Vagina (tissue), 2 donors: Measurements from ENCODE around the gene ADAT3.
"Not testable (repeated sequence)": the region's sequence is repeated elsewhere in the genome, so short reads cannot be mapped to it uniquely, and the experiment has no call there.

ENCODE experiments used
- POLR2A ChIP-seq, 2 donors: fragments of 450-650 bp; IDR thresholded peaks; one replicate each; pipeline ENCODE4 v1.6.1; 2017; ENCODE audit warnings: antibody characterized with exemption in 2 of 2, mild to moderate bottlenecking in 2 of 2, moderate library complexity in 2 of 2
- POLR2AphosphoS5 ChIP-seq, 2 donors: sonication (generic); formaldehyde crosslinking; IDR thresholded peaks; one replicate each; pipeline ENCODE4 v1.9.0; 2017; ENCODE audit warnings: antibody characterized with exemption in 2 of 2, mild to moderate bottlenecking in 2 of 2, low read depth in 1 of 2; ENCODE audit not compliant: insufficient read depth in 1 of 2
- TF ChIP-seq, protein P1 (sequence below), 3 experiments: fragments of 450-650 bp in 2 of 3; fragments of 200-600 bp in 1 of 3; sonication (generic) in 1 of 3; IDR thresholded peaks; one replicate each; pipeline ENCODE4 v1.5.1; 2017 to 2019; ENCODE audit warnings: antibody characterized with exemption in 3 of 3, mild to moderate bottlenecking in 2 of 3, moderate library complexity in 2 of 3

DNA sequence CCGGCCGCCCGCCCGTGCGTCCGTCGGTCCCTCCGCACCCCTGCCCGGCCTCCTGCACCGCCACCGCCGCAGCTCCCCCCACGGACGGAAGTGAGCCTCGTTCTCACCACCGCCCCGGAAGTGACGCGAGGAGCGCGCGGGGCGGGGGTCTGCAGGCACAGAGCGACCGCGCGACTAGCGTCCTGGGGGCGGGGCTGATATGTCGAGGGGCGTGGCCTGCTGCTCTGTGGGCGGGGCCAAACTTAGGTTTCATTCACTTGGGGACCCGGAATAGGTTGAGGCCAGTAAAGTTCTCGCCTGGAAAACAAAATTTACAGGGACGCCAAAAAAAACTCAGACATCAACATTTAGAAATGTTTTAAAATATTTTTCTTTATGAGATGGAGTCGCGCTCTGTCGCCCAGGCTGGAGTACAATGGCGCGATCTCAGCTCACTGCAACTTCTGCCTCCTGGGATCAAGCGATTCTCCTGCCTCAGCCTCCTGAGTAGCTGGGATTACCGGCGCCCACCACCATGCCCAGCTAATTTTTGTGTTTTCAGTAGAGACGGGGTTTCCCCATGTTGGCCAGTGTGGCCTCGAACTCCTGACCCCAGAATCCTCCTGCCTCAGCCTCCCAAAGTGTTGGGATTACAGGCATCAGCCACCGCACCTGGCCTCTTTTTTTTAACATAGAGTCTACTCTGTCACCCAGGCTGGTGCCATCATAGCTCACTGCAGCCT, 19.6 kb upstream of the ADAT3 start, which contains the start of gene ABHD17A:
- TF ChIP-seq, protein P1, sequence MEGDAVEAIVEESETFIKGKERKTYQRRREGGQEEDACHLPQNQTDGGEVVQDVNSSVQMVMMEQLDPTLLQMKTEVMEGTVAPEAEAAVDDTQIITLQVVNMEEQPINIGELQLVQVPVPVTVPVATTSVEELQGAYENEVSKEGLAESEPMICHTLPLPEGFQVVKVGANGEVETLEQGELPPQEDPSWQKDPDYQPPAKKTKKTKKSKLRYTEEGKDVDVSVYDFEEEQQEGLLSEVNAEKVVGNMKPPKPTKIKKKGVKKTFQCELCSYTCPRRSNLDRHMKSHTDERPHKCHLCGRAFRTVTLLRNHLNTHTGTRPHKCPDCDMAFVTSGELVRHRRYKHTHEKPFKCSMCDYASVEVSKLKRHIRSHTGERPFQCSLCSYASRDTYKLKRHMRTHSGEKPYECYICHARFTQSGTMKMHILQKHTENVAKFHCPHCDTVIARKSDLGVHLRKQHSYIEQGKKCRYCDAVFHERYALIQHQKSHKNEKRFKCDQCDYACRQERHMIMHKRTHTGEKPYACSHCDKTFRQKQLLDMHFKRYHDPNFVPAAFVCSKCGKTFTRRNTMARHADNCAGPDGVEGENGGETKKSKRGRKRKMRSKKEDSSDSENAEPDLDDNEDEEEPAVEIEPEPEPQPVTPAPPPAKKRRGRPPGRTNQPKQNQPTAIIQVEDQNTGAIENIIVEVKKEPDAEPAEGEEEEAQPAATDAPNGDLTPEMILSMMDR (IDR thresholded peaks at IDR 0.05), result not testable (repeated sequence)
- TF ChIP-seq POLR2A (IDR thresholded peaks at IDR 0.05) (peak in 1 of 2 donors; percentile 72), POLR2AphosphoS5 (IDR thresholded peaks at IDR 0.05; ENCODE audit: insufficient read depth in 1 of 2, low read depth in 1 of 2) (peak; percentile 80 to 82)
